ENCODE measurements around the gene TSEN2.
"Not testable (repeated sequence)": the region's sequence is repeated elsewhere in the genome, so short reads cannot be mapped to it uniquely, and the experiment has no call there.

The TSEN2 gene

DNA sequence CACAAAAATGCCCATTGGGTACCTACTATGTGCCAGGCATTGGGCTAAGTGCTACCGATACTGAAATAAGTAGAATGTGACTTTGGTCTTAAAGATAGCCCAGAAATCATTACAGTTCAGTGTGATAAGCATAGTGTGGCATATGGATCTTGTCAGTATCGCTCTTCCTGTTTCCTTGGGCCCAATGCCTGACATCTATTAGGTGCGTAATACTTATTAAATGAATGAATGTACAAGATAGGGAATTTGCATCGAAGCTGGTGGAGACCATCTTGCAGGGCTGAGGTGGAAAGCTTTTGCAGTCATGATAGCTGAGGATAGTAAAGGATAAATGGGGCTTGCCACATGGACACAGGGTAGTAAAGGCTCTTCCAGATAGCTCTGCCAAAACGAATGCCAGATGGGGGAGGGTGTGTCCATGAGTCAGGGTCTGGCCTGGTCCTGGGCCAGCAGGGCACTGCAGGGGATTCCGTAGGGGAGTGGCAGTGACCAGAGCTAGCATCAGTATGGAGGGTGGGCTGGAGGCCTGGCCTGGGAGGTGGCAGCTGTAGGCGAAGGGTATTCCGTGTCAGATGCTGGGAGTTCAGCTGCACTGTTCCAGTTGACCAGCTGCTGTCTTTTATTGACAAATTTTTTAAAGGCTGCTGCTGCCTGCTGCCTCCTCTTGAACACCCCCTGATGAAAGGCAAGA, 23.5 kb downstream of the TSEN2 start:
- peak; percentile 18 for DNase-seq

DNA sequence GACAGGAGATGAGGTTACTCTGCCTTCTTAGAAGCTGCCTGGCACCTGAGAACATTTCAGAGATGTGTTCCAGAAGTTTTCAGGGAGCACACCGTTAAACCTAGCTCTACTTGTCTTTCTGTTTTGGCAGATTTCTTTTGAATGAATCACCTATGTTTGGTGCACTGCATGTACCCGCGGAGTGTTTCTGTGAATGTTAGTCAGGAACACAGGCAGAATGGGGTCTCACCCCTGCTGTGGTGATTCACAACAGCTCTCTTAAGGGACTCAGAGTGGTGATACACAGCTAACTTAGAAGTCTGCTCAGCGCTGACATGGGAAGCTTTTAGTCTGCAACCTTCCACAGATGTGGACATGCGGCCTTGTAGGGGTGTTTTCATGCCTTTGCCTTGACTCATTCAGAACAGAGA, 24.0 kb downstream of the TSEN2 start:
- DNase-seq, result peak; percentile 48

GRCh38 chr3:12509466-12509865, 25.2 kb downstream of the TSEN2 start:
- DNase-seq, result no peak

GRCh38 chr3:12512534-12513118, 28.3 kb downstream of the TSEN2 start:
- no peak for DNase-seq

DNA sequence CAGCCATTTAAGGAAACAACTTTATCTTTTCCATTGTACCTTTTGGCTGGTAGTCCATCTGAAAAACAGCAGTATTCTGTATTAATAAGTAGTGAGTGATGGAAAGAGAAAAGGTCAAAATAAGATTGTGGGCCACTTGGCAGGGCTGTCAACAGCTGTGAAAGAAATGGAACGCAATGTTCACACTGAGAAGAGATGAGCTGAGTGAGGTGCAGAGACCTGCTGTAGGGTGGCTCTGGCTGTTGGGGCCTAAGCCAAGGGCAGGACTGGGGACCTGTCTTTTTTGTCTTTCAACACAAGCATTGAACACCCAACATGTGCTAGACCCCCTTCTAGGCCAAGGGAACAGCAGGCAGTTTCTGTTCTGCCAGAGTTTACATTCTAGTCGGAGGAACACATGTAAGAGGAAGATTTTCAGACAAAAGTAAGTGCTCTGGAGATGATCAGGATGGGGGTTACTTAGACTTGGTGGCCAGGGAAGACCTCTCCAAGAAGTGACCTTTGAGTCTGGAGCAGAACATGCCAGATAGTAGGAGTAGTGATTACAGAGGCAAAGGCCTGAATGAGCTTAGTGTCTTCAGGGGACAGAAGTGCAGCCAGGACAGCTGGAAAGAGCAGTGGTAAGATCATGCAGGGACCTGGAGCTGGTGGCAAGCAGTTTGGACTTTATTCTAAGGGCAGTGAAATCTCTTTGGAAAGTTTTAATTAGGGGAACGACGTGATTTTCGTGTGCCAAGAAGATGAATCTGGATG, 29.6 kb downstream of the TSEN2 start:
- no peak for DNase-seq

GRCh38 chr3:12515631-12516030, 31.4 kb downstream of the TSEN2 start:
- no peak for DNase-seq

GRCh38 chr3:12516873-12517272, 32.6 kb downstream of the TSEN2 start:
- no peak for DNase-seq

DNA sequence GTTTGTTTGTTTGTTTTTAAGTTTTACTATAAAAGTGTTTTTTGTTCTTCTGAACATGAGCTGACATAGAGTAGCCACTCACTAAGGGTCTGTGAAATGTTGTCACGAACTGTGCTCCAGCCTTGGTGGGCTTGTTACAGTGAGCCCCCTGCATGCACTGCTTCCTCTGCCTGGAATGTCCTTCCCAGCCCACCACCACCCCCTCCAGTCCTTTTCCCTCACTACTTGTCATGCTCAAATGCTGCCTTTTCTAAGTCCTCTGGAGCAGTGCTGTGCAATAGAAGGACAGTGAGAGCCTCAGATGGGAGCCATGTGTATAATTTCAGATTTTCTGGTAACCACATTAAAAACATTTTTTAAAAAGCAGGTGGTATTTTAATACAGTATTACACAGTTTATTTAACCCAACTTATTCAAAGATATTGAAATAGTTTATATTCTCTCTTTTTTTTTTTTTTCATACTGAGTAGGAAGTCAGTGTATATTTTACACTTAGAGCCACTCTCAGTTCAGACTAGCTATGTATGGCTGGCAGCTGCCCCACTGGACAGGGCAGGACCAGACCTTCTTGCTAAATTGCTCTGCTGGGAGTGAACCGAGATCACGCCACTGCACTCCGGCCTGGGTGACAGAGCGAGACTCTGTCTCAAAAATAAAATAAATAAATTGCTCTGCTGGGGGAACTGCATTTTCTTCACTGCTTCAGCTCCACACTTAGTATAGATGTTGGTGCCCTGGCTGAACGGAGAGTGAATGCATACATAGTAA, 34.2 kb downstream of the TSEN2 start:
- DNase-seq, result no peak

DNA sequence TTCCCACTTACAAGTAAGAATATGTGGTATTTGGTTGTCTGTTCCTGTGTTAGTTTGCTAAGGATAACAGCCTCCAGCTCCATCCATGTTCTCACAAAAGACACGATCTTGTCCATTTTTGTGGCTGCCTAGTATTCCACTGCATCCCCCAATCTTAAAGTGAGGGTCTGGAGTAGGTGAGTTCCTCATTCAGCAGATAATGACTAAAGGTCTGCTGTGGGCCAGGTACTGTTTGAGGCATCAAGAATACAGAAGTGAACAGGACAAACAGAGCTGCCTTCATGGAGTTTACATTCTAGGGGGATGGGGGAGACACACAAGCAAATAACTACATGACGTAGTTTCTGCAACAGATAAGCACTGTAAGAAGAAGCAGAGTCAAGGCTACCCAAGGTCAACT, 36.7 kb downstream of the TSEN2 start:
- DNase-seq, result no peak

DNA sequence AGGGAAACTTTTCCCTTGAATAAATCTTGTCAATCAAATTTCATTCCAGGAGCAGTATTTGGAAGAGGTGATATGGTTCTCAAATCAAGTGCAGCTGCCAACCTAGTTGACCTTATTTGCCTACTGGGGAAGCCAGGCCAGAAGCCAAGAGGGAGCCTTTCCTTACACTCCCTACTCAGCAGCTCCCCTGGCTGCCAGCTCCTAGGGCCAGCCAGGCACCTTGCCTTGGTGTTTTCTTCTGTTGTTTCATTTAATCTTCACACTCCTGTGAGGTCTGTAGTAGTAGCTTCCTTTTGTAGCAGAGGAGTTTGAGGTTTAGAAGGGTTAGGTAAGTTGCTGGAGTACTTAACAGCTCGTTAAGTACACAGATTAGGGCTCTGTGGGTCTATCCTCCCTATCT, 38.4 kb downstream of the TSEN2 start:
- DNase-seq, result no peak

GRCh38 chr3:12527757-12528143, 43.5 kb downstream of the TSEN2 start:
- no peak for DNase-seq

GRCh38 chr3:12532182-12532581, 47.9 kb downstream of the TSEN2 start:
- DNase-seq, result no peak

DNA sequence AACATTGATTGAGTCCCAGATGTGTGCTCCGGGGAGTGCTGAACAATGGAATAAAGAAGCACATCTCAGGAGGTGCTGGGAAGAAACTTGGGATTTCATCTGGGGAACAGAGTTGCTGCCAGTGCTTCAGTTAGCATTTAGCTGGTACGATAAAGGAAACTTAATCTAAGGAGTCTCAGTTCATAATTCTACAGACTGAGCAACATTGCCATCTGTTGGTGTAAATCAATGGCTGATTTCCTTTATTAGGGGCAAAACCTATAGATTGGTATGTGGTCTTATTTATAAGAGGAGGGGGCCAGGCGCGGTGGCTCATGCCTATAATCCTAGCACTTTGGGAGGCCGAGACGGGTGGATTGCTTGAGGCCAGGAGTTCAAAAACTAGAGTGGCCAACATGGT, 52.1 kb downstream of the TSEN2 start:
- no peak for DNase-seq

GRCh38 chr3:12541625-12542024, 57.3 kb downstream of the TSEN2 start:
- no peak for DNase-seq

- not testable (repeated sequence) for DNase-seq
These were observed 59.2 kb downstream of the TSEN2 start for GRCh38 chr3:12543497-12543896.

GRCh38 chr3:12544652-12545472, 60.6 kb downstream of the TSEN2 start:
- DNase-seq, result no peak

GRCh38 chr3:12545473-12545791, 61.2 kb downstream of the TSEN2 start, which contains the start of gene MKRN2OS:
Gene MKRN2OS (minus strand): TSS chr3:12545499. CDS start chr3:12545464, 35 bp downstream.
- DNase-seq, result no peak

DNA sequence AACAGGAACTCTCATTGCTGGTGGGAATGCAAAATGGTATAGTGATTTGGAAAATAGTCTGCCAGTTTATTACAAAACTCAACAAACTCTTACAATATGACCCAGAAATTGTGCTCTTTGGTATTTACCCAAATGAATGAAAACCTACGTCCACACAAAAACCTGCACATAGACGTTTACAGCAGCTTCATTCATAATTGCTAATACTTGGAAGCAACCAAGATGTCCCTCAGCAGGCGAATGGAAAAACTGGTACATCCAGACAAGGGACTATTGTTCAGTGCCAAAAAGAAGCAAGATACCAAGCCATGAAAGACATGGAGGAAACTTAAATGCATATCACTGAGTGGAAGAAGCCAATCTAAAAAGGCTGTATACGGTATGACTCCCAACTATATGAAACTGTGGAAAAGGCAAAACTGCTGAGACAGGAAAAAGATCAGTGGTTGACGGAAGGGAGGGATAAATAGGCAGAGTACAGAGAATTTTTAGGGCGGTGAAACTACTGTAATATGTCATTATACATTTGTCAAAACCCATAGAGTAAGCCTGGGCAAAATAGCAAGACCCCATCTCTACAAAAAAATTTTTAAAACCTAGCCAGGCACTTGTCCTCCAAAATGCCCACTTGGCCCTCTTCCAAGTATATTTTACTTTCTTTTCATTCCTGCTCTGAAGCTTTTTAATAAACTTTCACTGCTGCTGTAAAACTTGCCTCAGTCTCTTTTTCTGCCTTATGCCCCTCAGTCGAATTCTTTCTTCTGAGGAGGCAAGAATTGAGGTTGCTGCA, 65.9 kb downstream of the TSEN2 start:
- DNase-seq, result no peak

DNA sequence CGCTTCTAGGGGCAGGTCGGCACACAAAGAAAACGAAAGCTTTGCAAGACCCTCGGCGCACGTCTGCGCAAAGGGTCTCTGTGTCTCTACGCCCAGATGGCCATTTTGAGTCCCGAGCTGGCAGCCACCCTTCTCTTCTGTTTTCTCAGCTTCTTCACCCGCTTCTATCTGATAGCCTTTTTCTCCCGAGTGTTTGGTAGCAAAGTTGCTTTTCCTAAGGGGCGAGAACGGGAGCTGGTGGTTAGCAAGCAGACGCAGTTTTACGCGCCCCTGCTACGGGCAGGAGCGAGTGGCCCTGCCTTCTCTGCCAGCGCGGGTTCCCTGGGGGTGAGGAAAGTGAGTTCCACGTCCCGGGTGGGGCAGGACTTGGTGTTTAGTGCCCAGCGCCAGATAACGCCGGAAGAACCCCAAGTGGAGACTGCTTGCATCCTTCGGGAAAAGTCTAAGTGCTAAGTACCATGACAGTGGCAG, 69.7 kb downstream of the TSEN2 start:
- peak; percentile 32 for DNase-seq

GRCh38 chr3:12556314-12556689, 72.0 kb downstream of the TSEN2 start:
- no peak for DNase-seq

DNA sequence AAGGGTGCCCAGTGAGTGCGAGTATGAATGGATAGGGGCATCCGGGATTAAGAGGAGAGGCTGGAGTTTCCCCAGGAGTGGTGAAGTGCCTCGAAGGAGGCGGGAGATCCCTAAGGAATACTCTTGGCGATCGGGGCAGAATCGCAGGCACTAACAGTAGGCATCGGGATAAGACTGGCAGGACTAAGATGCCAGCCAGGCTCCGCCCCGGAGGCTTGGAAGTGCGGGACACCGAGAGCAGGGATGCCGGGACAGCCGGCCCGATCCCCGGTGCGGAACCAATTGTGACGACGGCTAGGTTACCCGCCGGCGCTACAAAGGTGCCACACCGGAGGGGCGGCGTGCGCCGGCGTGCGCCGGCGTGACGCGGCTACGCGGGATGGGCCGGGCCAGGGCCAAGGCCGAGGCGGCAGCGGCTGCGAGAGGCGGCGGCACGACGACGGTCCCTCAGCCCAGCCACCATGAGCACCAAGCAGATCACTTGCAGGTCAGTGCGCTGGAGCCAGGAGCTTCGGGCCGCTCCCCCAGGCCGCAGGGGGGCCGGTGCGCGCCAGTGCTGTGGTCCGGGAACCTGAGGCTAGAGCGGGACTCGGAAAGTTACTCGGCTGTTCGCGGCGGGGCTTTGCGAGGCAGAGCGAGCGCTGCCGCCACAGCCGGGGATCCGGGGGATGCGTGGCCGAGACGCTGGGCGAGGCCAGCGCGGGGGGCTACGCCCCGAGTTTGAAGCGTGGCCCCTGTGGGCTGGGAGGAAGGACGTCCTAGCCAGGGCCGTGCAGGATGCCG, 72.6 kb downstream of the TSEN2 start, which contains the start of gene MKRN2:
Gene MKRN2, plus strand, starts transcription at position 398 of the 783 bp plus-strand sequence. Its CDS starts 64 bp downstream, at position 462.
- peak; percentile 71 for DNase-seq

All from 8988T (cell line).